A673 (cell line): ENCODE data around the gene TBRG1. TPM values are rescaled to one million over a fixed set of nuclear protein-coding genes. Genes with fewer than 3 reads are reported as not detected.

Source experiments
- Bru-seq: library from RNA; stranded (reverse); fragments of 400-500 nt; gene quantifications from one replicate; lab custom pipeline; 2021; lab: Mats Ljungman, UMichigan
- BruChase-seq, 2 experiments: library from RNA; stranded (reverse); fragments of 400-500 nt; gene quantifications; one replicate each; lab custom pipeline; 2021; lab: Mats Ljungman, UMichigan
- BruUV-seq: library from RNA; stranded (reverse); fragments of 400-500 nt; replicated peaks from 2 replicates; lab custom pipeline; 2021; lab: Mats Ljungman, UMichigan
- CTCF ChIA-PET: fragments of 300-600 bp; sonication (Branson Sonifier 250); formaldehyde crosslinking; loops from one replicate; lab custom pipeline; 2022; ENCODE audit warnings: antibody characterized with exemption; lab: Charles Lee
- POLR2A ChIA-PET: fragments of 300-600 bp; sonication (Branson Sonifier 250); formaldehyde crosslinking; loops from one replicate; lab custom pipeline; 2022; ENCODE audit warnings: antibody characterized with exemption; ENCODE audit not compliant: low non-redundant PET; lab: Charles Lee
- DNase-seq: peaks from one replicate; pipeline ENCODE4 v3.0.0-alpha.2; 2015; ENCODE audit warnings: low spot score
- H3K27ac ChIP-seq: fragments of 200-600 bp; sonication (generic); 2 replicates; pipeline ENCODE4 v1.5.1; 2016; ENCODE audit warnings: mixed run types, low read depth, mild to moderate bottlenecking, mixed read lengths, antibody characterized with exemption, low read length; ENCODE audit not compliant: poor library complexity, severe bottlenecking
- H3K27me3 ChIP-seq: fragments of 200-600 bp; sonication (generic); replicated peaks from 2 replicates; pipeline ENCODE4 v1.6.1; 2017; ENCODE audit warnings: mixed run types, low read depth, mild to moderate bottlenecking, mixed read lengths, antibody characterized with exemption, low read length; ENCODE audit not compliant: insufficient read depth, poor library complexity
- H3K36me3 ChIP-seq: fragments of 200-600 bp; sonication (generic); 2 replicates; pipeline ENCODE4 v1.6.1; 2016; ENCODE audit warnings: mixed run types, mild to moderate bottlenecking, mixed read lengths, antibody characterized with exemption, low read length; ENCODE audit not compliant: insufficient read depth, poor library complexity, severe bottlenecking
- H3K4me1 ChIP-seq: fragments of 200-600 bp; sonication (generic); 2 replicates; pipeline ENCODE4 v1.6.1; 2017; ENCODE audit warnings: mixed run types, mild to moderate bottlenecking, mixed read lengths, antibody characterized with exemption, low read length; ENCODE audit not compliant: insufficient read depth, poor library complexity, severe bottlenecking
- H3K4me3 ChIP-seq: fragments of 200-600 bp; sonication (generic); 2 replicates; pipeline ENCODE4 v1.5.1; 2016; ENCODE audit warnings: low read depth, mixed run types, mild to moderate bottlenecking, mixed read lengths, low read length; ENCODE audit not compliant: poor library complexity, severe bottlenecking
- H3K9me3 ChIP-seq: fragments of 200-600 bp; sonication (generic); 2 replicates; pipeline ENCODE4 v1.6.1; 2016; ENCODE audit warnings: mixed run types, low read depth, mild to moderate bottlenecking, mixed read lengths, antibody characterized with exemption, low read length; ENCODE audit not compliant: poor library complexity, severe bottlenecking
- EZH2 ChIP-seq: fragments of 200-600 bp; sonication (generic); IDR thresholded peaks from 2 replicates; pipeline ENCODE4 v1.6.1; 2017; ENCODE audit warnings: borderline replicate concordance, low read depth, mild to moderate bottlenecking, mixed read lengths, antibody characterized with exemption, low read length; ENCODE audit not compliant: poor library complexity, severe bottlenecking
- intact Hi-C: fragments of 100-400 bp; cut with micrococcal nuclease; formaldehyde crosslinking; loops from one replicate; pipeline ENCODE4 v1.10.0; 2022; ENCODE audit not compliant: unreplicated experiment
- long read RNA-seq: library from polyadenylated mRNA; stranded (forward); transcript quantifications from one replicate; pipeline ENCODE4 v2.0.0, GENCODE V29; 2022
- total RNA-seq: library from RNA; stranded (reverse); gene quantifications from 2 replicates; pipeline ENCODE4 v1.2.3, GENCODE V29; 2021
- TF ChIP-seq, protein P1 (sequence below): fragments of 300-800, 200-600 bp; sonication (generic); conservative IDR thresholded peaks from 2 replicates; pipeline ENCODE4 v1.5.1; 2017; ENCODE audit warnings: low read depth, mild to moderate bottlenecking, antibody characterized with exemption, low read length, moderate library complexity, mixed read lengths

Gene TBRG1, protein sequence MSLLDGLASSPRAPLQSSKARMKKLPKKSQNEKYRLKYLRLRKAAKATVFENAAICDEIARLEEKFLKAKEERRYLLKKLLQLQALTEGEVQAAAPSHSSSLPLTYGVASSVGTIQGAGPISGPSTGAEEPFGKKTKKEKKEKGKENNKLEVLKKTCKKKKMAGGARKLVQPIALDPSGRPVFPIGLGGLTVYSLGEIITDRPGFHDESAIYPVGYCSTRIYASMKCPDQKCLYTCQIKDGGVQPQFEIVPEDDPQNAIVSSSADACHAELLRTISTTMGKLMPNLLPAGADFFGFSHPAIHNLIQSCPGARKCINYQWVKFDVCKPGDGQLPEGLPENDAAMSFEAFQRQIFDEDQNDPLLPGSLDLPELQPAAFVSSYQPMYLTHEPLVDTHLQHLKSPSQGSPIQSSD
- total RNA-seq (37.8 and 44.4 TPM in 2 replicates), Bru-seq, nascent RNA (percentile 94 among the genes with signal in this experiment), BruChase-seq, experiment 1, labeled RNA remaining after a 2-hour chase (percentile 95 among the genes with signal in this experiment), BruChase-seq, experiment 2, labeled RNA remaining after a 6-hour chase (percentile 93 among the genes with signal in this experiment)
- long read RNA-seq, full-length matches to known transcripts: 77 of 111 reads
- long read RNA-seq, partial matches to known transcripts: 3 of 111 reads
- long read RNA-seq, other reads (novel, unspliced or antisense): 31 of 111 reads

DNA sequence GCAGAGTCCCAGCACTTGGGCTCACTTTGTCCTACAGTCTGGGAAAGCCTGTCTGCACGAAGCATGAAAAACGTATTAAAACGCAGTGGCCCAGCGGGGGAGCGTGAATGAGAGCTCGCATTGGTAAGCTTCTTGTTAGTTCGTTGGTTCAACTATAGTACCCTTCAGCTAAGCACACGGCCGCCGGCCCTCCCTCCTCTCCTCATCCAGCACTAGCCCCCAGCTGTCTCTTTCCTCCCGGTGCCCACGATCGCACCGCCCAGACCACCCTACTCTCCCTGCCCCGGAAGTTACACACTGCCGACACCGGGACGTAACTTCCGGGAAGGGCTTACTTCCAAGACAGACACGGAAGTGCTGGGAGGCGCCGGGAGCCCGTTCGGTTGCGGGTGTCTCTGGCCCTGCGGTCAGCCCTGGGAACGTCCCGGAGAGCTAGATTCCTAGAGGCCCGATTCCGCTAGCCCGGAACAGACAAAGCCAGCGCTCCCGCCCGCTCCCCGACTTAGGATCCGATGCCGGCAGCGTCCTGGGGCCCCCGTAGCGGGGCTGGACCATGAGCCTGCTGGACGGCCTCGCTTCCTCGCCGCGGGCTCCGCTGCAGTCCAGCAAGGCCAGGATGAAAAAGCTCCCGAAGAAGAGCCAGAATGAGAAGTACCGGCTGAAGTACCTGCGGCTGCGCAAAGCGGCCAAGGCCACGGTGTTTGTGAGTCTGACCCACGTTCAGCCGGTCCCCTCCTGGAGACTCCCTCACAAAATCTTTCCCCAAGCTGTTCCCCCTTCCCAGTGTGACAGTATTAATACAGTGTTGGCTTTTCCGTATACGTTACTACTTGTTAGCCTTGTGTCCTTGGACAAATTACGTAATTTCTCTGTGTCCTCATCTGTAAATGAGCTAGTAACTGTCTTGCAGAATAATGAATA lies at the start of gene TBRG1:
Gene TBRG1 (plus strand): TSS at position 334 of the 921 bp plus-strand sequence. CDS start 220 bp downstream, at position 554.
- H3K9me3 ChIP-seq: no peaks in the 10 kb centered on the region
- POLR2A ChIA-PET: interaction anchor here (0.5 kb wide), 1 partner anchor 207 kb away, joined by 9 read pairs; no protein-coding TSS in a partner anchor

DNA sequence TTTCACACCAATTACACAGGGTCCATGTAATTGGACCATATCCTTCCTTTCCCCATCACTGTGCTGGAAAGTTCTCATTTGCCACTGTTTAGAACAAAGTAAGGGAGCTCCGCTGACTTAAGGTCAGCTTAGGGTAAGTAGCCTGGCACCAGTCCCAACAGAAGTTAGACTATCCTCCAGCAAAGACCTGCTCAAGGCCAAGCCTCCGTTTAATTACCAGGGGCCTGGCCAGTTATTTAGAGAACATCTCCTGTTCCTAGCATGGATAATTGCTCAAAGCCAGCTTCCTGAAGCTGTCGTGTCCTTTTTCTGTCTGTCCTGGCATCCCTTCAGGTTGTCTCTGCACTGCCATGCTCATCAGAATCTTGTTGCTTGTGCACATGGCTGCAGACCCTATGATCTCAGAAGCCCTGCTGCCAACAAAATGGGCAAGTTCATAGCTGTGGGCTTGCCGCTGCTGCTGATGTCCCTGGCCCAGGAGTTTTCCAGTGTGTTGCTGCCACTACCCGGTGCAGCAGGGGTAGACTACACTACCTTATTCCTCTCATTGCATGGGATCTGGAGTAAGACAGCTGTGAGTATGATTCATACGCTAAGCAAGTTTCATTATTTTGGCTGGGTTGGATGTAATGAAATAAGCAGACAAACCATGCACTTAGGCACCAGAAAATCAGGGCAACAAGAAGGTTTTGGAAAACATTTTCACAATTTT lies 44.8 kb upstream of the TBRG1 start:
- no peaks in the 10 kb centered on the region for H3K9me3 ChIP-seq
- no peak for DNase-seq
- H3K4me3 ChIP-seq: no peak overlapping the region
- ChIA-PET POLR2A (no interaction called here), CTCF (no interaction called here)
- TF ChIP-seq EZH2: no peak
- TF ChIP-seq, protein P1, sequence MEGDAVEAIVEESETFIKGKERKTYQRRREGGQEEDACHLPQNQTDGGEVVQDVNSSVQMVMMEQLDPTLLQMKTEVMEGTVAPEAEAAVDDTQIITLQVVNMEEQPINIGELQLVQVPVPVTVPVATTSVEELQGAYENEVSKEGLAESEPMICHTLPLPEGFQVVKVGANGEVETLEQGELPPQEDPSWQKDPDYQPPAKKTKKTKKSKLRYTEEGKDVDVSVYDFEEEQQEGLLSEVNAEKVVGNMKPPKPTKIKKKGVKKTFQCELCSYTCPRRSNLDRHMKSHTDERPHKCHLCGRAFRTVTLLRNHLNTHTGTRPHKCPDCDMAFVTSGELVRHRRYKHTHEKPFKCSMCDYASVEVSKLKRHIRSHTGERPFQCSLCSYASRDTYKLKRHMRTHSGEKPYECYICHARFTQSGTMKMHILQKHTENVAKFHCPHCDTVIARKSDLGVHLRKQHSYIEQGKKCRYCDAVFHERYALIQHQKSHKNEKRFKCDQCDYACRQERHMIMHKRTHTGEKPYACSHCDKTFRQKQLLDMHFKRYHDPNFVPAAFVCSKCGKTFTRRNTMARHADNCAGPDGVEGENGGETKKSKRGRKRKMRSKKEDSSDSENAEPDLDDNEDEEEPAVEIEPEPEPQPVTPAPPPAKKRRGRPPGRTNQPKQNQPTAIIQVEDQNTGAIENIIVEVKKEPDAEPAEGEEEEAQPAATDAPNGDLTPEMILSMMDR: no peak
- intact Hi-C loops: no loop called here
- no peaks in the 10 kb centered on the region for H3K4me1 ChIP-seq
- H3K27ac ChIP-seq: no peak overlapping the region
- H3K36me3 ChIP-seq: no peaks in the 10 kb centered on the region
- no TSS peak for BruUV-seq
- H3K27me3 ChIP-seq: no peaks in the 10 kb centered on the region

More for the DNA sequence above, at the start of gene TBRG1:
- H3K4me3 ChIP-seq: peak within 1 kb of the TSS; percentile 86
- H3K36me3 ChIP-seq: peaks cover 30% of the 10 kb centered on the region
- peak within 1 kb of the TSS; percentile 88 for H3K27ac ChIP-seq
- TSS peak; percentile 49 for BruUV-seq
- TF ChIP-seq, protein P1: no peak
- TF ChIP-seq EZH2: no peak
- intact Hi-C loops: no loop called here
- H3K27me3 ChIP-seq: no peaks in the 10 kb centered on the region
- peak; percentile 98 for DNase-seq
- H3K4me1 ChIP-seq: peaks cover 12% of the 10 kb centered on the region
- CTCF ChIA-PET: interaction anchor here (1.0 kb wide), 1 partner anchor 254 kb away, joined by 3 read pairs; no protein-coding TSS in a partner anchor
